GM12864 (cell line): ENCODE data around the gene USP54.

ENCODE experiments used
- DNase-seq: peaks from one replicate; pipeline ENCODE4 v3.0.0-alpha.2; 2011; ENCODE audit warnings: low read depth
- H3K4me3 ChIP-seq: 2 replicates; pipeline ENCODE4 v1.5.1; 2011; ENCODE audit warnings: mild to moderate bottlenecking, low read depth, low read length, control low read depth
- TF ChIP-seq, protein P1 (sequence below): IDR thresholded peaks from 2 replicates; pipeline ENCODE4 v1.5.1; 2011; ENCODE audit warnings: low read depth, mild to moderate bottlenecking, moderate library complexity, low read length, control low read depth, inconsistent platforms; ENCODE audit errors: missing control alignments

USP54 gene

DNA sequence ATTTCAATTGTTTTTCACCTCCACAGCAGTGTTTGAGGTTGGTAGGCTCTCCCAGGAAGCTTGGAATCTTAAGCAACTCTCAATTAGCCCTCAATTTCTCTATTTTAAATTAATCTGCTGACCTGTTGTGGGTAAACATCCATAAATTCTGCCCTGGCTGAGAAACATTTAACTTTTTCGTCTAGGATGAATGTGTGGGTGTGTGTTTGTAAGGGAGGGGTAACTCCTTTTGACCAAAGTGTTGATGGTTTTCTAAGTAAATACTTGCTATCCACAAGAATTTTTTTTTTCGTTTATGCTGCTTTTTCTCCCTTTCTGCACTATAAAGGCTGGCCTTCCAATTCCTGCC lies 96.3 kb downstream of the USP54 start:
- no peak for DNase-seq
- peak overlapping the region; percentile 94 for H3K4me3 ChIP-seq
- TF ChIP-seq, protein P1, sequence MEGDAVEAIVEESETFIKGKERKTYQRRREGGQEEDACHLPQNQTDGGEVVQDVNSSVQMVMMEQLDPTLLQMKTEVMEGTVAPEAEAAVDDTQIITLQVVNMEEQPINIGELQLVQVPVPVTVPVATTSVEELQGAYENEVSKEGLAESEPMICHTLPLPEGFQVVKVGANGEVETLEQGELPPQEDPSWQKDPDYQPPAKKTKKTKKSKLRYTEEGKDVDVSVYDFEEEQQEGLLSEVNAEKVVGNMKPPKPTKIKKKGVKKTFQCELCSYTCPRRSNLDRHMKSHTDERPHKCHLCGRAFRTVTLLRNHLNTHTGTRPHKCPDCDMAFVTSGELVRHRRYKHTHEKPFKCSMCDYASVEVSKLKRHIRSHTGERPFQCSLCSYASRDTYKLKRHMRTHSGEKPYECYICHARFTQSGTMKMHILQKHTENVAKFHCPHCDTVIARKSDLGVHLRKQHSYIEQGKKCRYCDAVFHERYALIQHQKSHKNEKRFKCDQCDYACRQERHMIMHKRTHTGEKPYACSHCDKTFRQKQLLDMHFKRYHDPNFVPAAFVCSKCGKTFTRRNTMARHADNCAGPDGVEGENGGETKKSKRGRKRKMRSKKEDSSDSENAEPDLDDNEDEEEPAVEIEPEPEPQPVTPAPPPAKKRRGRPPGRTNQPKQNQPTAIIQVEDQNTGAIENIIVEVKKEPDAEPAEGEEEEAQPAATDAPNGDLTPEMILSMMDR = no peak

- TF ChIP-seq, protein P1 = no peak
- no peak for DNase-seq
- H3K4me3 ChIP-seq = peak overlapping the region; percentile 94; the same call in 1 of the 2 replicates
Observed at GRCh38 chr10:73494213-73494612, 96.9 kb downstream of the USP54 start.

- TF ChIP-seq, protein P1 = no peak
- no peak for DNase-seq
- H3K4me3 ChIP-seq = no peak overlapping the region; the same call in 1 of the 2 replicates
Observed at GRCh38 chr10:73493781-73494180, 97.4 kb downstream of the USP54 start.

- H3K4me3 ChIP-seq = no peak overlapping the region
- no peak for DNase-seq
- TF ChIP-seq, protein P1 = no peak
Observed at GRCh38 chr10:73486601-73487000, 104.5 kb downstream of the USP54 start.

DNA sequence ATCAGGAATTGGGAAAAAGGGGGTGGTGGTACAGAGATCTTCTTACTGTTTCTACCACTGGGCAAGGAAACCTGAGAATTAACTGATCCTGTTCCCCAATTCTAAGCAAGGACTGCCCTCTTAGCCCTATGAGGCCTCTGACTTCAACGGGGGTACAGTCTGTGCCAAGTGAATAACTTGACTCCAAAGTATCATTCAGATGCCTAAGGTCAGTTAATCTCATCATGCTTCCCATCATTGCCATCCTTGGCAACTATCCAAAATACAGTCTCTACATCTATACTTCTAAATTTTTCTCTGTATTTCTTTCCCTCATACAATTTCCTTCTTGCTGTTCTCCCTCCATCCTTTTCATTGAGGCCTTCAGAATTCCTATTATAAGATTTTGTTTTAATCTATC lies 105.8 kb downstream of the USP54 start:
- DNase-seq = no peak
- no peak overlapping the region for H3K4me3 ChIP-seq
- TF ChIP-seq, protein P1 = no peak

DNA sequence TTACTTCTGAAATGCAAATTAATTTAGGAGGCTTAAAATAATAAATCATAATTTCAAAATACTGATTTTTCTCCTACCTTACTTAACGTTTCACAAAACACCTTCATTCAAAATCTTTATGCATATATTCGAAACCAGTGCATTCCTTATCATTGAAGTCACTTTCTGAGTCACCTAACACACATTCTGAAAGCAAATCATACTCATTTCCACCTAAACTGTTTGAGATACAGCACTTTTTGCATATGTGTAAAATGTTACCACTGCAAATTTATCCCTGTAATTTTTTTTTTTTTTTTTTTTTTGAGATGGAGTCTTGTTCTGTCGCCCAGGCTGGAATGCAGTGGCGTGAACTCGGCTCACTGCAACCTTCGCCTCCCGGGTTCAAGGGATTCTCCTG lies 111.0 kb downstream of the USP54 start:
- peak; percentile 35 for DNase-seq
- no peak overlapping the region for H3K4me3 ChIP-seq
- TF ChIP-seq, protein P1 = no peak

DNA sequence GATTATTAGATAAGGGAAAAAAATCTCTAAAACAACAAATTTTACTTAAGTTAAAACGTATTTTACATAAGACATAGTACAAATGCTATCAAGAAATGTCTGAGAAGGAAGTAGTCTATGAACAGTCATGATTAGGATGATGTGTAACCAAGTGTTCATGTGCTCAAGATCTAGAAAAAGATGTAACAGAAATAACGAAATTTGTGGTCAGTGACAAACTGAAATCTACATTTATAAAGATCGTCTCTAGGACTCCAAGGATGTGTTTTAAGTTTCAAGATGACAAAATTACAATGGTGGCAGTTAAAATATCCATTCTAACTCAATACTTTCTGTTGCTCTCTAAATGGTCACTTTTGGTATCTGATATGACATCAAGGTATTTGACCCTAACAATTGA lies 112.5 kb downstream of the USP54 start:
- TF ChIP-seq, protein P1 = no peak
- DNase-seq = no peak
- no peak overlapping the region for H3K4me3 ChIP-seq
